Endothelial cell of umbilical vein (primary cell): ENCODE measurements around the gene EFNB1.

Experiments
- CTCF ChIP-seq, 2 donors: IDR thresholded peaks; 1 replicate in 1 of 2; 2 replicates in 1 of 2; pipeline ENCODE4 v1.5.1; 2011; ENCODE audit warnings: low read length in 2 of 2, mild to moderate bottlenecking in 2 of 2, moderate library complexity in 2 of 2, control low read depth in 1 of 2, inconsistent platforms in 1 of 2, low read depth in 1 of 2; ENCODE audit not compliant: insufficient read depth in 1 of 2; ENCODE audit errors: extremely low read depth in 1 of 2
- MAX ChIP-seq: IDR thresholded peaks from 2 replicates; pipeline ENCODE4 v1.6.1; 2011; ENCODE audit not compliant: insufficient read depth, insufficient read length
- MYC ChIP-seq: IDR thresholded peaks from one replicate; pipeline ENCODE4 v1.6.1; 2011; ENCODE audit warnings: mild to moderate bottlenecking, low read depth, low read length
- POLR2AphosphoS5 ChIP-seq: IDR thresholded peaks from 2 replicates; pipeline ENCODE4 v1.6.1; 2012; ENCODE audit warnings: low read depth, mild to moderate bottlenecking, control low read depth, low read length, moderate library complexity; ENCODE audit not compliant: insufficient read depth

GRCh38 chrX:68870357-68870756 lies 41.5 kb downstream of the EFNB1 start:
- TF ChIP-seq POLR2AphosphoS5 (no peak), MYC (no peak), MAX (no peak), CTCF (IDR thresholded peaks at IDR 0.05; ENCODE audit: extremely low read depth in 1 of 2, insufficient read depth in 1 of 2, low read depth in 1 of 2, low read length in 2 of 2) (no peak)
